ENCODE measurements around the gene PARP8. TPM values are rescaled to one million over a fixed set of nuclear protein-coding genes. Genes with fewer than 3 reads are reported as not detected.
A peak's percentile ranks its signal among the peaks of the same experiment; 100 is the strongest.

Gene PARP8
- total RNA-seq, 4 donors from 2014 or later: 3.6 to 26.0 (median 6.1) TPM

GRCh38 chr5:50655810-50656205 is 10.6 kb upstream of the PARP8 start:
- in situ Hi-C loops (cut with MboI; ENCODE audit: low pct_ligation_motif_present in 1 of 4, low pct_unique_long_range_greater_than_20kb in 1 of 4, low sequenced_read_pairs in 3 of 4): no loop called here
- 57 to 73% methylated on average over 2 of the region's 2 CpGs for WGBS, 2 donors (ENCODE audit: low coverage in 1 of 2)

DNA sequence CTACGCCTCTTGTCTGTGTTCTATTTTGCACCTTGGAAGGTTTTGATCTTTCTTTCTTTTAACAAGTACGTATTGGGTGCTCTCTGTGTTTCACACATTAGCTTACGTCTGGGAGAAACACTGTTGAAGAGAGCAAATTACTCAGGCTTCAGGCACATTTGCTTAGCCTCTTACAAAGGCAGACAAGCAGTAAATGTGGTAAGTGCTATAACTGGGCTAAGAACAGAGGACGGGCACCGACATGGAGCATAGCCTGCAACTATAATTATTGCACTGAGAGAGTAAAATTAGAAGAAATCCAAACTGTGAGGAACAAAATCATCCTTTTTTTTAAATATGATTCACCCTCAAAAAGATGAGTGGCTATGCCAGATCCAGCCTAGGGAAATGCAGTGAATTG is 9.4 kb upstream of the PARP8 start:
- no peak for DNase-seq
- intact Hi-C loops (cut with DNase I; ENCODE audit: low total_unique reads): no loop called here
- Histone ChIP-seq H3K36me3 (no peaks in the 10 kb centered on the region), H3K27ac (no peak overlapping the region), H3K27me3 (peaks cover 27% of the 10 kb centered on the region), H3K4me3 (no peak overlapping the region), H3K9me3 (no peaks in the 10 kb centered on the region), H3K4me1 (peaks cover 0 to 12% (median 0%) of the 10 kb centered on the region in 4 donors)
- no peak for TF ChIP-seq POLR2A (IDR thresholded peaks at IDR 0.05)
- TF ChIP-seq POLR2AphosphoS5 (IDR thresholded peaks at IDR 0.05): no peak
- TF ChIP-seq EP300 (IDR thresholded peaks at IDR 0.05; ENCODE audit: low read depth): no peak
- TF ChIP-seq, protein P1, sequence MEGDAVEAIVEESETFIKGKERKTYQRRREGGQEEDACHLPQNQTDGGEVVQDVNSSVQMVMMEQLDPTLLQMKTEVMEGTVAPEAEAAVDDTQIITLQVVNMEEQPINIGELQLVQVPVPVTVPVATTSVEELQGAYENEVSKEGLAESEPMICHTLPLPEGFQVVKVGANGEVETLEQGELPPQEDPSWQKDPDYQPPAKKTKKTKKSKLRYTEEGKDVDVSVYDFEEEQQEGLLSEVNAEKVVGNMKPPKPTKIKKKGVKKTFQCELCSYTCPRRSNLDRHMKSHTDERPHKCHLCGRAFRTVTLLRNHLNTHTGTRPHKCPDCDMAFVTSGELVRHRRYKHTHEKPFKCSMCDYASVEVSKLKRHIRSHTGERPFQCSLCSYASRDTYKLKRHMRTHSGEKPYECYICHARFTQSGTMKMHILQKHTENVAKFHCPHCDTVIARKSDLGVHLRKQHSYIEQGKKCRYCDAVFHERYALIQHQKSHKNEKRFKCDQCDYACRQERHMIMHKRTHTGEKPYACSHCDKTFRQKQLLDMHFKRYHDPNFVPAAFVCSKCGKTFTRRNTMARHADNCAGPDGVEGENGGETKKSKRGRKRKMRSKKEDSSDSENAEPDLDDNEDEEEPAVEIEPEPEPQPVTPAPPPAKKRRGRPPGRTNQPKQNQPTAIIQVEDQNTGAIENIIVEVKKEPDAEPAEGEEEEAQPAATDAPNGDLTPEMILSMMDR (IDR thresholded peaks at IDR 0.05): no peak
- in situ Hi-C loops (cut with MboI; ENCODE audit: low pct_ligation_motif_present in 1 of 4, low pct_unique_long_range_greater_than_20kb in 1 of 4, low sequenced_read_pairs in 3 of 4): no loop called here
- WGBS, 2 donors (ENCODE audit: low coverage in 1 of 2): 81% methylated on average over 5 of the region's 5 CpGs

More at GRCh38 chr5:50655810-50656205, 10.6 kb upstream of the PARP8 start:
- peak; percentile 58 for DNase-seq
- TF ChIP-seq POLR2AphosphoS5 (IDR thresholded peaks at IDR 0.05): no peak
- TF ChIP-seq, protein P1 (IDR thresholded peaks at IDR 0.05): no peak
- peaks cover 27% of the 10 kb centered on the region for H3K27me3 ChIP-seq
- H3K36me3 ChIP-seq: no peaks in the 10 kb centered on the region
- H3K4me3 ChIP-seq: no peak overlapping the region
- H3K27ac ChIP-seq: no peak overlapping the region
- H3K9me3 ChIP-seq: no peaks in the 10 kb centered on the region
- intact Hi-C loops (cut with DNase I; ENCODE audit: low total_unique reads): no loop called here
- peaks cover 0 to 12% (median 0%) of the 10 kb centered on the region in 4 donors for H3K4me1 ChIP-seq

DNA sequence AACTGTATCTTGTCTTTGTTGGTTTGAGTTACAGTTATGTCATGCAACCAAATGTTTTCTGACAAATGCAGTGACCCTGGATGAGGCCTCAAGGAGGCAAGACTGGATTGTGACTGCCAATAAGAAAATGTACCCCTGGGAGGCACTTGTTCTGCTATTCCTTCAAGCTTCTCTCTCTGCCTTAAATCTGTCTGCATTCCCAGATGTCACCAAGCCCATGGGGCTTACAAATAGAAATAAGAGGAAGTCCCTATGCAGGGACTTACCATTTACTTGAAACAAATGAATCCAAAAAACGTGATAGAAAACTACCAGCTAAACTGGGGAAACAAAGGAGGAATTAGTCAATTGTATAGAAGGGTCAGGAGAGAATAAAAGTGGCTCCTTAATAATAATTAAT is 8.2 kb upstream of the PARP8 start:
- 40 to 57% methylated on average over 1 of the region's 1 CpG for WGBS, 2 donors (ENCODE audit: low coverage in 1 of 2)
- in situ Hi-C loops (cut with MboI; ENCODE audit: low pct_ligation_motif_present in 1 of 4, low pct_unique_long_range_greater_than_20kb in 1 of 4, low sequenced_read_pairs in 3 of 4): no loop called here

DNA sequence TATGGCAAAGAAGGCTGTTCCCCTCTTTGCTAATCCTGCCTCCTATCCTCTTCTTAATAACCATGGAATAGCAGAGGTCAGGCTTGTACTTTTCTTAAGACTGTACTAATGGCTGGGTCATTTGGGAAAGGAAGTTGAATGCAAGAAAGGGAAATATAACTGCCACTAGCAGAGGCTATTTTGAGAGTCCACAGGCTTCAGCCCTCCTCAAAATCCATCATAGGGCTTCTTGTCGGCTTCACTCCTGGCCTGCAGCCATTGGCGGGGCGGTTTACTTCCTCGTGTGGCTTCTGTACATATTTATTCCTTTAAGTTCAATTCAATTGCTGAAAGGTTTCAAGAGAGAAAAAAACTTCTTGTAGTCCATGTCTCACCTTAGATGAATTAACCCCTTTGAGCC is 2.8 kb upstream of the PARP8 start:
- TF ChIP-seq EP300 (IDR thresholded peaks at IDR 0.05; ENCODE audit: low read depth) (no peak), POLR2A (IDR thresholded peaks at IDR 0.05) (no peak), POLR2AphosphoS5 (IDR thresholded peaks at IDR 0.05) (no peak)
- TF ChIP-seq, protein P1 (IDR thresholded peaks at IDR 0.05): no peak

More for the DNA sequence above, 8.2 kb upstream of the PARP8 start:
- intact Hi-C loops (cut with DNase I; ENCODE audit: low total_unique reads): no loop called here
- Histone ChIP-seq H3K4me3 (no peak overlapping the region), H3K27ac (no peak overlapping the region), H3K36me3 (no peaks in the 10 kb centered on the region), H3K4me1 (peaks cover 0 to 12% (median 0%) of the 10 kb centered on the region in 4 donors), H3K9me3 (no peaks in the 10 kb centered on the region), H3K27me3 (peaks cover 28% of the 10 kb centered on the region)
- DNase-seq: no peak
- no peak for TF ChIP-seq POLR2AphosphoS5 (IDR thresholded peaks at IDR 0.05)
- TF ChIP-seq, protein P1 (IDR thresholded peaks at IDR 0.05): no peak
- TF ChIP-seq EP300 (IDR thresholded peaks at IDR 0.05; ENCODE audit: low read depth): no peak
- no peak for TF ChIP-seq POLR2A (IDR thresholded peaks at IDR 0.05)

More for the DNA sequence above, 2.8 kb upstream of the PARP8 start:
- intact Hi-C loops (cut with DNase I; ENCODE audit: low total_unique reads) (no loop called here), in situ Hi-C loops (cut with MboI; ENCODE audit: low pct_ligation_motif_present in 1 of 4, low pct_unique_long_range_greater_than_20kb in 1 of 4, low sequenced_read_pairs in 3 of 4) (no loop called here)
- WGBS, 2 donors (ENCODE audit: low coverage in 1 of 2): 42 to 68% methylated on average over 4 of the region's 4 CpGs
- H3K4me1 ChIP-seq: peaks cover 0 to 12% (median 3%) of the 10 kb centered on the region in 4 donors
- no peaks in the 10 kb centered on the region for H3K9me3 ChIP-seq
- no peaks in the 10 kb centered on the region for H3K36me3 ChIP-seq
- H3K27ac ChIP-seq: no peak overlapping the region
- peaks cover 44% of the 10 kb centered on the region for H3K27me3 ChIP-seq
- DNase-seq: peak; percentile 20
- H3K4me3 ChIP-seq: no peak overlapping the region
